SK-N-SH (cell line): ENCODE measurements around the gene PPP3R1. TPM values are rescaled to one million over a fixed set of nuclear protein-coding genes. Genes with fewer than 3 reads are reported as not detected.
A peak's percentile ranks its signal among the peaks of the same experiment; 100 is the strongest.

Source experiments
- CTCF ChIA-PET: fragments of 300-600, 350-600 bp; formaldehyde crosslinking; extraction: SDS; loops from one replicate; lab custom pipeline; 2021; lab: Yijun Ruan, JAX
- POLR2A ChIA-PET: fragments of 350-600 bp; sonication (Branson Sonifier 250); formaldehyde crosslinking; extraction: SDS; loops from one replicate; lab custom pipeline; 2020; ENCODE audit warnings: antibody characterized with exemption, inconsistent platforms; lab: Yijun Ruan, JAX
- DNase-seq: peaks from one replicate; pipeline ENCODE4 v3.0.0; 2012
- H2AFZ ChIP-seq: fragments of 200-600 bp; sonication (generic); 2 replicates; pipeline ENCODE4 v1.8.1; 2016; ENCODE audit warnings: antibody characterized with exemption, mild to moderate bottlenecking, low read depth
- H3F3A ChIP-seq: fragments of 200-600 bp; sonication (generic); replicated peaks from 2 replicates; pipeline ENCODE3; 2016; ENCODE audit warnings: antibody characterized with exemption, mild to moderate bottlenecking; ENCODE audit not compliant: insufficient read depth
- H3K27ac ChIP-seq, 2 experiments: fragments of 200-500 bp in 1 of 2; fragments of 200-600 bp in 1 of 2; sonication (Bioruptor generic) in 1 of 2; sonication (generic), shearing (Covaris generic) in 1 of 2; 2 replicates each; pipeline versions ENCODE4 v1.5.1 to v1.6.1; 2014 to 2016; ENCODE audit warnings: low read depth in 2 of 2, inconsistent platforms in 1 of 2, low read length in 1 of 2, mild to moderate bottlenecking in 1 of 2, mixed read lengths in 1 of 2
- H3K27me3 ChIP-seq: fragments of 200-600 bp; sonication (generic), shearing (Covaris generic); 2 replicates; pipeline ENCODE4 v1.6.1; 2016; ENCODE audit warnings: mixed run types; ENCODE audit not compliant: insufficient read depth
- H3K36me3 ChIP-seq, 2 experiments: fragments of 200-500 bp in 1 of 2; fragments of 200-600 bp in 1 of 2; sonication (Bioruptor generic) in 1 of 2; sonication (generic) in 1 of 2; replicated peaks in 1 of 2; 2 replicates each; pipeline versions ENCODE3 to v1.5.1; 2014 to 2016; ENCODE audit warnings: low read length in 1 of 2, mild to moderate bottlenecking in 1 of 2; ENCODE audit not compliant: insufficient read depth in 2 of 2, control insufficient read depth in 1 of 2
- H3K4me1 ChIP-seq, 2 experiments: fragments of 200-500 bp in 1 of 2; fragments of 200-600 bp in 1 of 2; sonication (Bioruptor generic) in 1 of 2; sonication (generic), shearing (Covaris generic) in 1 of 2; 2 replicates each; pipeline versions ENCODE4 v1.5.1 to v1.6.1; 2014 to 2016; ENCODE audit warnings: low read depth in 1 of 2, low read length in 1 of 2, mixed run types in 1 of 2; ENCODE audit not compliant: insufficient read depth in 2 of 2, control insufficient read depth in 1 of 2
- H3K4me2 ChIP-seq: fragments of 200-600 bp; sonication (generic), shearing (Covaris generic); 2 replicates; pipeline ENCODE4 v1.6.1; 2017; ENCODE audit warnings: mixed run types
- H3K4me3 ChIP-seq, 2 experiments: fragments of 200-500 bp in 1 of 2; fragments of 200-600 bp in 1 of 2; sonication (Bioruptor generic) in 1 of 2; sonication (generic), shearing (Covaris generic) in 1 of 2; 2 replicates each; pipeline versions ENCODE4 v1.5.1 to v1.8.1; 2014 to 2016; ENCODE audit warnings: low read depth in 2 of 2, inconsistent platforms in 1 of 2, low read length in 1 of 2, mild to moderate bottlenecking in 1 of 2, mixed read lengths in 1 of 2, moderate library complexity in 1 of 2
- H3K79me2 ChIP-seq: fragments of 200-600 bp; sonication (generic); 2 replicates; pipeline ENCODE4 v1.8.1; 2017; ENCODE audit warnings: mild to moderate bottlenecking; ENCODE audit not compliant: insufficient read depth
- H3K9ac ChIP-seq: fragments of 200-600 bp; sonication (generic); 2 replicates; pipeline ENCODE4 v1.6.1; 2017; ENCODE audit warnings: mixed run types
- H3K9me2 ChIP-seq: fragments of 200-600 bp; sonication (generic); 2 replicates; pipeline ENCODE4 v1.6.1; 2017; ENCODE audit warnings: mixed run types
- H3K9me3 ChIP-seq: fragments of 200-600 bp; sonication (generic); 2 replicates; pipeline ENCODE4 v1.6.1; 2017; ENCODE audit warnings: mixed run types, mild to moderate bottlenecking, moderate library complexity
- H4K20me1 ChIP-seq: fragments of 200-600 bp; sonication (generic); 2 replicates; pipeline ENCODE4 v1.6.1; 2017; ENCODE audit warnings: mild to moderate bottlenecking, mixed run types; ENCODE audit not compliant: insufficient read depth
- CHD2 ChIP-seq: fragments of 150-350 bp; IDR thresholded peaks from 2 replicates; pipeline ENCODE4 v1.6.1; 2018; ENCODE audit warnings: low read length; ENCODE audit not compliant: partially characterized antibody
- EP300 ChIP-seq, 2 experiments: IDR thresholded peaks; 2 replicates each; pipeline versions ENCODE4 v1.4.0 to v1.6.1; 2012; ENCODE audit warnings: borderline replicate concordance in 1 of 2, low read depth in 1 of 2, low read length in 1 of 2
- EZH2phosphoT487 ChIP-seq: fragments of 200-600 bp; sonication (generic); IDR thresholded peaks from 2 replicates; pipeline ENCODE4 v1.6.1; 2017; ENCODE audit warnings: low read depth, mixed run types, mild to moderate bottlenecking, antibody characterized with exemption, moderate library complexity, borderline replicate concordance
- FOXJ3 ChIP-seq: sonication (generic); formaldehyde crosslinking; IDR thresholded peaks from 2 replicates; pipeline ENCODE4 v1.5.1; 2020; ENCODE audit warnings: mild to moderate bottlenecking, missing genetic modification reagents
- FOXM1 ChIP-seq: IDR thresholded peaks from 2 replicates; pipeline ENCODE4 v1.4.0; 2012; ENCODE audit warnings: low read depth, mild to moderate bottlenecking
- GABPA ChIP-seq: IDR thresholded peaks from 2 replicates; pipeline ENCODE4 v1.4.0; 2012; ENCODE audit warnings: low read depth, mild to moderate bottlenecking
- GATA2 ChIP-seq: sonication (generic); formaldehyde crosslinking; IDR thresholded peaks from 2 replicates; pipeline ENCODE4 v1.5.0; 2020; ENCODE audit warnings: mild to moderate bottlenecking, missing genetic modification reagents
- JUND ChIP-seq: IDR thresholded peaks from 2 replicates; pipeline ENCODE4 v1.4.0; 2012
- MAX ChIP-seq: IDR thresholded peaks from 2 replicates; pipeline ENCODE4 v1.4.0; 2012; ENCODE audit warnings: low read depth
- MEF2A ChIP-seq: IDR thresholded peaks from 2 replicates; pipeline ENCODE4 v1.4.0; 2012; ENCODE audit warnings: low read depth, borderline replicate concordance
- NFIC ChIP-seq: IDR thresholded peaks from 2 replicates; pipeline ENCODE4 v1.4.0; 2012; ENCODE audit warnings: borderline replicate concordance
- NRF1 ChIP-seq: IDR thresholded peaks from 2 replicates; pipeline ENCODE4 v1.6.1; 2012; ENCODE audit warnings: low read depth, mild to moderate bottlenecking, low read length
- POLR2AphosphoS5 ChIP-seq: IDR thresholded peaks from 2 replicates; pipeline ENCODE4 v1.6.1; 2012; ENCODE audit warnings: low read depth, low read length
- RAD21 ChIP-seq: IDR thresholded peaks from 2 replicates; pipeline ENCODE4 v1.6.1; 2012; ENCODE audit warnings: mild to moderate bottlenecking, low read length
- RCOR1 ChIP-seq: fragments of 150-350 bp; IDR thresholded peaks from 2 replicates; pipeline ENCODE4 v1.6.1; 2017; ENCODE audit warnings: antibody characterized with exemption, low read length
- RXRA ChIP-seq: IDR thresholded peaks from 2 replicates; pipeline ENCODE4 v1.4.0; 2012; ENCODE audit warnings: low read depth, mild to moderate bottlenecking, borderline replicate concordance
- SIN3A ChIP-seq: IDR thresholded peaks from 2 replicates; pipeline ENCODE4 v1.6.1; 2012; ENCODE audit warnings: low read depth, mild to moderate bottlenecking, low read length, moderate library complexity, borderline replicate concordance
- SMC3 ChIP-seq: IDR thresholded peaks from 2 replicates; pipeline ENCODE4 v1.6.1; 2012; ENCODE audit warnings: low read depth, low read length, improper control_type of control experiment
- TAF1 ChIP-seq: IDR thresholded peaks from 2 replicates; pipeline ENCODE4 v1.6.1; 2012; ENCODE audit warnings: low read depth, mild to moderate bottlenecking, low read length, moderate library complexity, borderline replicate concordance
- TCF12 ChIP-seq: IDR thresholded peaks from 2 replicates; pipeline ENCODE4 v1.4.0; 2012
- USF1 ChIP-seq: IDR thresholded peaks from 2 replicates; pipeline ENCODE4 v1.4.0; 2012; ENCODE audit warnings: low read depth, borderline replicate concordance
- YY1 ChIP-seq: IDR thresholded peaks from 2 replicates; pipeline ENCODE4 v1.4.0; 2012; ENCODE audit warnings: low read depth, mild to moderate bottlenecking
- ZBTB33 ChIP-seq: IDR thresholded peaks from 2 replicates; pipeline ENCODE4 v1.4.0; 2012; ENCODE audit warnings: low read depth, borderline replicate concordance
- WGBS: methylation state at CpG from one replicate; pipeline ENCODE4 v1.1.6; 2017; ENCODE audit warnings: low lambda C conversion rate; 5-methylcytosine and 5-hydroxymethylcytosine counted together
- polyA plus RNA-seq, 3 experiments: library from polyadenylated mRNA; depleted of rRNA; stranded (reverse); fragments of >200 nt; gene quantifications; 2 replicates each; pipeline ENCODE4 v1.2.3, GENCODE V29; 2012
- TF ChIP-seq, protein P1 (sequence below): fragments of 150-350 bp; IDR thresholded peaks from 2 replicates; pipeline ENCODE4 v1.6.1; 2017; ENCODE audit warnings: antibody characterized with exemption, low read length, low read depth, borderline replicate concordance
- TF ChIP-seq, protein P2 (sequence below): fragments of 150-350 bp; IDR thresholded peaks from 2 replicates; pipeline ENCODE4 v1.6.1; 2016; ENCODE audit warnings: mild to moderate bottlenecking, low read depth, low read length
- TF ChIP-seq, protein P3 (sequence below): IDR thresholded peaks from 2 replicates; pipeline ENCODE4; 2012

Gene PPP3R1, protein sequence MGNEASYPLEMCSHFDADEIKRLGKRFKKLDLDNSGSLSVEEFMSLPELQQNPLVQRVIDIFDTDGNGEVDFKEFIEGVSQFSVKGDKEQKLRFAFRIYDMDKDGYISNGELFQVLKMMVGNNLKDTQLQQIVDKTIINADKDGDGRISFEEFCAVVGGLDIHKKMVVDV
- polyA plus RNA-seq (2012; rRNA removed), result 12.0 and 13.8 TPM in 2 replicates
- polyA plus RNA-seq (2012; cell fraction: cytosol; rRNA removed), result 27.6 and 31.0 TPM in 2 replicates
- polyA plus RNA-seq (2012; cell fraction: nucleus; rRNA removed), result 5.6 and 12.8 TPM in 2 replicates

DNA sequence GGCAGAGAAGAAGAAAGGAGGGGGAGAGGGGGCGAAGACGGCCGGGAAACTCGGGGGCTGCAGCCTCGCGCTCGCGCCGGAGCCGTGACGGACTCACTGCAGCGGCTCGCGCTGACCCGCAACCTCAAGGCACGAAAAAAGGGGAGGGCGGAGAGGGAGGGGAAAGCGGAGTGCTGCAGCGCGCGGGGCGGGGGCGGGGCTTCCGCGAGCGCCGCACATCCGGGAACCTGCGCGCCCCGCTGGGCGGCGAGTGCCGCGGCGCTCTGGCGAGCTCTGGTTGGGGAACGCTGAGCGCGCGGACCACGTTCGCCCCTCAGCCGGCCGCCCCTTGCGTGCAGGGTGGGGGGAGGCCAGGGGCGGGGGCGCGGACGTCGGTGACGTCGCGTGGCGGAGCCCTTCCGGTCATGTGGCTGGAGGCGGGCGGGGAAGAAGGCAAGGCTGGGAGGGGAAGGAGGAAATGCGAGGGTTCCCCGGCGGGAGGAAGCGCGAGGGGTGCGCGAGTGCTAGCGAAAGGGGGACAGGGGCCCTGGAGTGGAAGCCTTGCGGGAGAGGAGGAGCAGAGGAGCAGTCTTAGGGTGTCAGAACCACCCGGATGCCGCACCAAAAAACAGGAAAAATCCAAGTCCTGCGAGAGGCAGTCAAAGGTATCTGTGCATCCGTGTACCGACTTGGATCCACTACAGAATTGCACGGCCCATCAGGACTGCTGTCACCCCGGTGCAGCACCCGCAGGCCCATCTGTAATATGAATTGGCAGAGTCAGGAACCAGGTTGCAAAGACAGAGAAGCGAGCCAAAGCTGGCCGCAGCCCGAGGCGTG is at the start of gene PPP3R1:
Gene PPP3R1, minus strand, starts transcription at position 133 of the 819 bp plus-strand sequence. CDS start 405 bp downstream, outside the sequence.
- Histone ChIP-seq H3K9me3 (no peaks in the 10 kb centered on the region), H3K79me2 (peaks cover 65% of the 10 kb centered on the region), H3K9ac (peak within 1 kb of the TSS; percentile 91), H4K20me1 (peaks cover 34% of the 10 kb centered on the region), H3K4me2 (peak within 1 kb of the TSS; percentile 73), H3K27me3 (no peaks in the 10 kb centered on the region), H3K36me3 (peaks cover 4 to 8% of the 10 kb centered on the region in 2 experiments), H3K4me3 (peak within 1 kb of the TSS; percentile 95 to 99), H3K27ac (peak within 1 kb of the TSS; percentile 92 to 96), H3K4me1 (peaks cover 18 to 37% of the 10 kb centered on the region in 2 experiments), H3K9me2 (no peaks in the 10 kb centered on the region), H2AFZ (peak within 1 kb of the TSS; percentile 80), H3F3A (peaks cover 30% of the 10 kb centered on the region)
- POLR2A ChIA-PET, result interaction anchor here (0.6 to 0.8 kb wide), 2 partner anchors 67 to 84 kb away, joined by 3 to 8 read pairs; partner anchors contain the start of gene CNRIP1
- peak; percentile 95 for DNase-seq
- 1% methylated on average over 61 of the region's 79 CpGs for WGBS
- CTCF ChIA-PET, result interaction anchor here (0.6 to 2.4 kb wide), 7 partner anchors 8 to 130 kb away, joined by 3 to 12 read pairs (median 4); no protein-coding TSS in a partner anchor
- TF ChIP-seq SMC3, result no peak
- TF ChIP-seq CHD2, result peak; percentile 7
- peak; percentile 76 for TF ChIP-seq GABPA
- TF ChIP-seq MAX, result peak; percentile 92
- peak; percentile 75; the same call in 1 of the 2 replicates for TF ChIP-seq SIN3A
- TF ChIP-seq MEF2A, result no peak; the same call in 1 of the 2 replicates
- TF ChIP-seq RCOR1, result no peak
- TF ChIP-seq, protein P1, sequence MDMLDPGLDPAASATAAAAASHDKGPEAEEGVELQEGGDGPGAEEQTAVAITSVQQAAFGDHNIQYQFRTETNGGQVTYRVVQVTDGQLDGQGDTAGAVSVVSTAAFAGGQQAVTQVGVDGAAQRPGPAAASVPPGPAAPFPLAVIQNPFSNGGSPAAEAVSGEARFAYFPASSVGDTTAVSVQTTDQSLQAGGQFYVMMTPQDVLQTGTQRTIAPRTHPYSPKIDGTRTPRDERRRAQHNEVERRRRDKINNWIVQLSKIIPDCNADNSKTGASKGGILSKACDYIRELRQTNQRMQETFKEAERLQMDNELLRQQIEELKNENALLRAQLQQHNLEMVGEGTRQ, result peak; percentile 71; the same call in 1 of the 2 replicates
- TF ChIP-seq EP300 (IDR thresholded peaks at IDR 0.05; ENCODE audit: borderline replicate concordance in 1 of 2, low read depth in 1 of 2, low read length in 1 of 2), result no peak
- TF ChIP-seq USF1, result peak; percentile 94
- peak; percentile 58 for TF ChIP-seq TAF1
- no peak for TF ChIP-seq RAD21
- peak; percentile 71 for TF ChIP-seq POLR2AphosphoS5
- TF ChIP-seq TCF12, result peak; percentile 15; the same call in 1 of the 2 replicates
- TF ChIP-seq NRF1, result 0 out of 2 replicates have a peak, but pooled peaks have one; percentile 36
- TF ChIP-seq, protein P2, sequence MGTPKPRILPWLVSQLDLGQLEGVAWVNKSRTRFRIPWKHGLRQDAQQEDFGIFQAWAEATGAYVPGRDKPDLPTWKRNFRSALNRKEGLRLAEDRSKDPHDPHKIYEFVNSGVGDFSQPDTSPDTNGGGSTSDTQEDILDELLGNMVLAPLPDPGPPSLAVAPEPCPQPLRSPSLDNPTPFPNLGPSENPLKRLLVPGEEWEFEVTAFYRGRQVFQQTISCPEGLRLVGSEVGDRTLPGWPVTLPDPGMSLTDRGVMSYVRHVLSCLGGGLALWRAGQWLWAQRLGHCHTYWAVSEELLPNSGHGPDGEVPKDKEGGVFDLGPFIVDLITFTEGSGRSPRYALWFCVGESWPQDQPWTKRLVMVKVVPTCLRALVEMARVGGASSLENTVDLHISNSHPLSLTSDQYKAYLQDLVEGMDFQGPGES, result no peak
- TF ChIP-seq RXRA, result no peak
- no peak for TF ChIP-seq GATA2 (CRISPR knock-in tag)
- TF ChIP-seq, protein P3, sequence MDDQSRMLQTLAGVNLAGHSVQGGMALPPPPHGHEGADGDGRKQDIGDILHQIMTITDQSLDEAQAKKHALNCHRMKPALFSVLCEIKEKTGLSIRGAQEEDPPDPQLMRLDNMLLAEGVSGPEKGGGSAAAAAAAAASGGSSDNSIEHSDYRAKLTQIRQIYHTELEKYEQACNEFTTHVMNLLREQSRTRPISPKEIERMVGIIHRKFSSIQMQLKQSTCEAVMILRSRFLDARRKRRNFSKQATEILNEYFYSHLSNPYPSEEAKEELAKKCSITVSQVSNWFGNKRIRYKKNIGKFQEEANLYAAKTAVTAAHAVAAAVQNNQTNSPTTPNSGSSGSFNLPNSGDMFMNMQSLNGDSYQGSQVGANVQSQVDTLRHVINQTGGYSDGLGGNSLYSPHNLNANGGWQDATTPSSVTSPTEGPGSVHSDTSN, result 0 out of 2 replicates have a peak, but pooled peaks have one; percentile 23
- no peak for TF ChIP-seq JUND
- TF ChIP-seq FOXM1, result no peak
- no peak for TF ChIP-seq FOXJ3 (CRISPR knock-in tag)
- 0 out of 2 replicates have a peak, but pooled peaks have one; percentile 47 for TF ChIP-seq YY1
- TF ChIP-seq ZBTB33, result no peak
- no peak; the same call in 1 of the 2 replicates for TF ChIP-seq NFIC
- TF ChIP-seq EZH2phosphoT487, result no peak
